HL-60/S4 (cell line): ENCODE data around the gene JMJD8.

ENCODE experiments used
- in situ Hi-C: fragments of 300-500 bp; cut with MboI; formaldehyde crosslinking; loops from 2 replicates; pipeline ENCODE4 v1.14.3; 2022; ENCODE audit warnings: low sequenced_read_pairs

Gene JMJD8

DNA sequence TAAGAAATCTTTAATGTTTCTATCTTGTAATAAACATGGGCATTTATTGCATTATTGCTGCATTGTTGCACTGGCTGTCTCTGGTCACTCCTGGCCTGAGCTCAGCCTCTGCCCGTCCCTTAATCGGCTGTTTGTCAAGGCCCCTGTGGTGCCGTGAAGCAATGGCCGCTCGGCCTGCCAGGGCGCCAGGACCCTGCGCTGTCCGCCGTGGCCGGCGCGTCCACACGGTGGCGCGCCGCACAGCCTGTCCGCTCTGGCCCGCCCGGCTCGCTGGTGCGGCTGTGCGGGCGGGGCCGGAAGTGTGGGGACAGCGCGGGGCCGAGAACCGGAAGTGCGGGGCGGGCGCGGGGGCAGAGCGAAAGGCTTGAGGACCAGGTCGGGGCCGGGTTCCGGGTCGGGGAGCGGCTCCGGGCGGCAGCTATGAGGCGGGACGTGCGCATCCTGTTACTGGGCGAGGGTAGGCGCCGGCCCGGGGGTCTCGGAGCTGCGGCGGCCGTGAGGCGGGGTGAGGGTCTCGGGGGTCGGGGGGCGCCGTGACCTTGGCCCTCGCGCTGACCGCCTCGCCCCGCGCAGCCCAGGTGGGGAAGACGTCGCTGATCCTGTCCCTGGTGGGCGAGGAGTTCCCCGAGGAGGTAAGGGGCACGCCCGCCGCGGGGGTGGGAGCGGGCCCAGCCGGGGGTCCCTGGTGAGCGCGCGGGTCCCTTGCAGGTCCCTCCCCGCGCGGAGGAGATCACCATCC lies 16.2 kb downstream of the JMJD8 start, which contains the start of gene RHOT2:
RHOT2 (plus strand) TSS at position 353 of the 739 bp plus-strand sequence; CDS start at position 421, 68 bp downstream.
- in situ Hi-C loops = loop anchor here (10.0 kb wide), 1 partner anchor 273 kb away; the partner anchor contains the start of gene NME4

DNA sequence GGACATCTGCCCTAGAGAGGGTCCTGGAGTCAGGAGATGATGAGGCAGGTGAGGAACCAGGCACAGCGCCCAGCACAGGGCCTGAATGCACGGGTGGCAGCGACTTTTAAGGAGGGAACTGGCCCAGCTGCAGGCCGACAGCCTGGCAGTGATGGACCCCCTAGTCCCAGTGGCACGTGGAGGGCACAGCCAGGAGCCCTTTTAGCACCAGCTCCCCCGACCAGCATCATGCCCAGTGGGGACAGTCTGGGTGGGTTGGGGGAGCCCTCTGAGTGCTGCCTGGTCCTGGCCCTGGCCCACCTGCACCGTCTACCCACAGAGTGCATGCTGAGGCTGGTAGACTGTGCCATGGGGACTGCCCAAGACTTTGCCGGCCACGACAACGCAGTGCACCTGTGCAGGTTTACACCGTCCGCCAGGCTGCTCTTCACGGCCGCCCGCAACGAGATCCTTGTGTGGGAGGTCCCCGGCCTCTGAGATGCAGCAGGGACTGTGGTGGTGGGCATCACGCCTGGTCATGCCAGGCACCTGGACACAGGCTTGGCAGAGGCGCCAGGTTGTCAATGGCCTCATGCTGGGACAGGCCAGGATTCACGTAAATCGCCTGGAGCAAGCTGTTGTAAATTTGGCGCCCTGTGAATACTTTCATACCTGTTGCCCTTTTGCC lies 16.9 kb downstream of the JMJD8 start:
- in situ Hi-C loops = loop anchor here (10.0 kb wide), 1 partner anchor 272 kb away; the partner anchor contains the start of gene NME4

DNA sequence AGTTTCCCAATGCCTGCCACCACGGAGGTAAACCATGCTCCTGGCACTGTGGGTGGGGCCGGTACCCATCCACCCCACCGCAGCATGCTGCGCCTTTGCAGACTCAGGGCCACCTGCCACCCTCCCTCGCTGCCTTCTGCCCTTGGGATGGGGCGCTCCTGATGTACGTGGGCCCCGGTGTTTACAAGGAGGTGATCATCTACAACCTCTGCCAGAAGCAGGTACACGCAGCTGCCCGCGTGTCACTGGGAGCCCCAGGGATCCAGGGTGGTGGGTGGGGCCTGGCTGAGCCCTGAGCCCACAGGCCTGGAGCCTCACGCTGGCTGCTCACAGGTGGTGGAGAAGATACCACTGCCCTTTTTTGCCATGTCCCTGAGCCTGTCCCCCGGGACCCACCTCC lies 17.6 kb downstream of the JMJD8 start:
- in situ Hi-C loops = loop anchor here (10.0 kb wide), 1 partner anchor 272 kb away; the partner anchor contains the start of gene NME4

DNA sequence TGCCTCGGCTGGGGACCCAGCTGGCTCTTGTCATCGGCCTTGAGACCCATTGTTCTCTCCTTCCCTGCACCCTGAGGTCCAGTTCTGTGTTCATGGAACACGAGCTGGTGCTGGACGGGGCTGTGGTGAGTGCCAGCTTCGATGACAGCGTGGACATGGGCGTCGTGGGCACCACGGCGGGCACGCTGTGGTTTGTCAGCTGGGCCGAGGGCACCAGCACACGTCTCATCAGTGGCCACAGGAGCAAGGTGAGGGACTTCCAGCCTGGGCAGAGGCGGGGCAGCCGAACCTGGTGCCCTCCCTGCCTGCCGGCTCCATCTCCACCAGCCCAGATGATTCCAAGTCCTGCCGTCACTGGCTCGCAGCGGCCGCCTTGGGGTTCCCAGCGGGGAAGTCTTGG lies 21.5 kb downstream of the JMJD8 start:
- in situ Hi-C loops = loop anchor here (10.0 kb wide), 1 partner anchor 268 kb away; the partner anchor contains the start of gene NME4

DNA sequence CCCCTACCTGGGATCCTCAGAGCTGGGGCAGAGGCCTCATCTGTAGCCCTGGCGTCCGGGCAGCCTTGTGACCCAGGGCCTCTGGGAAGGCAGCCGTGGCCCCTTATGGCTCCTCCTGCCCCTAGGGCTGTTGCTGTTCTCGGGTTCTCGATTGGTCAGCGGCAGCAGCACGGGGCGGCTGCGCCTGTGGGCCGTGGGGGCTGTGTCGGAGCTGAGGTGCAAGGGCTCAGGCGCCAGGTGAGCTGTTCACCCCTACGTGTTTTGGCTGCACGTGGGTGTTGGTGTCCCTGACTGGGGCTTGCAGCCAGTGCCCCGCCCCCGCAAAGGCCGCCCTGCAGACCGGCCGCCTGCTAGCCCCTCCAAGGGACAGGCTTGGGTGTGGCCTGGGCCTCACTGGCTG lies 22.0 kb downstream of the JMJD8 start:
- in situ Hi-C loops = loop anchor here (10.0 kb wide), 1 partner anchor 267 kb away; the partner anchor contains the start of gene NME4

DNA sequence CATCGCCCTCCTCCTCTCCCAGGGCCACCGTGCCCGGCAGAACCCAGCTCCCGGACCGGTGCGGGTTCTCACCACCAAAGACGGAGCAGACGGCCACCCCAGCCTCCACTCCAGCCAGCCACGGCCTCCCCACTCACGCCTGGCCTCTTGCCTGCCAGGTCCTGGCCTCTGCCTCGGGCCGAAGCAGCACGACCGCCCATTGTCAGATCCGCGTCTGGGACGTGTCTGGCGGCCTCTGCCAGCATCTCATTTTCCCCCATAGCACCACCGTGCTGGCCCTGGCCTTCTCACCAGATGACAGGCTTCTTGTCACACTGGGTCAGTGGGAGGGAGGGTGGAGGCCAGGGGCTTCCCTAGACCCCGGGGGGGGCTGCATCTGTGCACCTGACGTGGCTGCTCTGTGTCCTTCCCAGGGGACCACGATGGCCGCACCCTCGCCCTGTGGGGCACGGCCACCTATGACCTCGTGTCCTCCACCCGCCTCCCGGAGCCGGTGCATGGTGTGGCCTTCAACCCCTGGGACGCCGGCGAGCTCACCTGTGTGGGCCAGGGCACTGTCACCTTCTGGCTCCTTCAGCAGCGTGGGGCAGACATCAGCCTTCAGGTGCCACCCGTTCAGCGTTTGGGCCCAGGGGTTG lies 22.8 kb downstream of the JMJD8 start:
- in situ Hi-C loops = loop anchor here (10.0 kb wide), 1 partner anchor 267 kb away; the partner anchor contains the start of gene NME4

DNA sequence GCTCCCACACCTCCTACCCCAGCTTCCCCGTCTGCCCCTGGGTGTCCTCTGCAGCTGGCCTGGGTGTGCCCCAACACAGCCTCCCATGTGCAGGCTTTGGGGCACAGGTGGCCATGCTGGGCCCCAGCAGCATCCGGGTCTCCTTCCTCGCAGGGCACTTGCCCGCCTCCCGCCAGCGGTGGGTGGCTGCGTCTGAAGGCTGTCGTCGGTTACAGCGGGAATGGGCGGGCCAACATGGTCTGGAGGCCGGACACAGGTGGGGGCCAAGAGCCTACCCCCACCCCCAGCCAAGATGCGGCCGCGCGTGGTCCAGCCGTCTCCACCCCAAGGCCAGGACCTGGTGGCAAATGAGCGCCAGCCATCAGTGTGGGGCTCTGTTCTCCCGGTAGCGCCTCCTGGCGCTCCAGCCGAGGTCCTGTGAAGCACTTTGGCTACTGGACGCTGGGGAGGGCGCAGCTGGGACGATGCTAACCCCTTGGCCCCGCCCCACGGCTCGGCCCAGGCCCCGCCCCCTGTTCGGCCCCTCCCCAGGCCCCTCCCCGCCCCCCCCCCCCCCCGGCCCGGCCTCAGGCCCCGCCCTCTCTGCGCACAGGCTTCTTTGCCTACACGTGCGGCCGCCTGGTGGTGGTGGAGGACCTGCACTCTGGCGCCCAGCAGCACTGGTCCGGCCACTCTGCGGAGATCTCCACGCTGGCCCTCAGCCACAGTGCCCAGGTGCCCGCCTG lies 23.5 kb downstream of the JMJD8 start:
- in situ Hi-C loops = loop anchor here (10.0 kb wide), 1 partner anchor 266 kb away; the partner anchor contains the start of gene NME4

DNA sequence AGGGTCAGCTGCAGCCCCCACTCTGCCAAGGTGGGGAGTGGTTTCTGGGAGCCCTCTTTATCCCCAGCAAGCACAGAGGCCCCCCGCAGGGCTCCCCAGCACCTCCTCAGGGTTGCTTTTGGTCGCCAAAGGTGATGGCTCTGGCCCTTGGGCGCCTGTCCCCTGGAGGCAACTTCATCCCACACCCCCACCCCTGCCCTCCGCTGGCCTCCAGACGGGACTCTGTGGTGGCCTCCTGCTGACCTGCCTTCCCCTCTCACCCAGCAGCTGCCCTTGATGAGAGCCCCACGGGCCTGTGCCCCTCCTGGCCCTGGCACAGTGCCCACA lies 24.0 kb downstream of the JMJD8 start:
- in situ Hi-C loops = loop anchor here (10.0 kb wide), 1 partner anchor 265 kb away; the partner anchor contains the start of gene NME4

DNA sequence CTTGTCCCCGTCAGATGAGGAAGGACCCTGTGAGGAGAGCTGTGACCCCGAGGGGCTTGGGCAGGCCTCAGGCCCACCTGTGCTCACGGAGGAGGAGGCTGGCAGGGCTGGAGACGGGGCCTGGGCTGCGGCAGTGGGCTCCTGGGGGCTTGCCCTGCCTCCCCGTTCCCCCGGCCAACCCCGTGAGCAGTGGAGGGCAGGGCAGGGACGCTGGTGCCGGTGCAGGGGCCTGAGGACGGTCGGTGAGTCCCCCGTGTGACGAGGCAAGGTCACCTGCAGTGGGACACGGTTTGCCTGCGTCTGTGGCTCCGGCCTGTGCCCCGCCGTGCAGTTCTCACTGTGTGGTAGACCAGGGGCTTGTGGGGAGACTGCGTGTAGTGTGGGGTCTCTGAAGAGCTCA lies 24.5 kb downstream of the JMJD8 start:
- in situ Hi-C loops = loop anchor here (10.0 kb wide), 1 partner anchor 265 kb away; the partner anchor contains the start of gene NME4

DNA sequence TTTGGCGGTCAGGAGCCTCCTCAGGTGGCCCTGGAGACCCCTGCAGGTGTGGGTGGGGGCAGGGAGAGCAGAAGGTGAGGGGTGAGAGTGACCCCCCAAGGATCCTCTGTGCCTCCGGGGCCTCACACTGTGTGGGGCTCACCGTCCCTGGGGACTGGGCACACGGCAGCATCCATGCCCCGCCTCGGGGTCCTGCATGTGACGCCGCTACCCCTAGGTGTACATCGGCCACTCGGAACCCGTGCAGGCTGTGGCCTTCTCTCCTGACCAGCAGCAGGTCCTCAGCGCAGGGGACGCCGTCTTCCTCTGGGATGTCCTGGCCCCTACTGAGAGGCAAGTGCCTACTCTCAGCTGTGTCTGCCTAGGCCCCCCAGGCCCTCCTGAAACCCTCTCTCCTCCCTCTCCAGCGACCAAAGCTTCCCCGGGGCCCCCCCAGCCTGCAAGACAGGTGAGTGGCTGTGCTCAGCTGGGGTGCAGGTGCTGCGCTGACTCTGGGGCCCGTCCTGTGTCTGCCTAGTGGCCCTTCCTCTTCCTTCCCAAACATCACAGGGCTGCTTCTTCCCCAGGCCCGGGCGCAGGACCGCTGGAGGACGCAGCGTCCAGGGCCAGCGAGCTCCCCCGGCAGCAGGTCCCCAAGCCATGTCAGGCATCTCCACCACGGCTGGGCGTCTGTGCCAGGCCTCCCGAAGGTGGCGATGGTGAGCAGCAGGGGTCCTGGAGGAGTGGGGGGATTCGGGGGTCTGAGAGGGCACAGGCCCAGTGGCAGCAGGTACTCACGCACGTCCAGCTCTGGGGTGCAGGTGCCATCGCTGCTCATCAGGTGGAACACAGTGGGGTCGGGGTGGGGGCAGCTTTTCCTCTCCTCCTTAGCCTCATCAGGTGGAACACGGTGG lies 25.2 kb downstream of the JMJD8 start:
- in situ Hi-C loops = no loop called here

DNA sequence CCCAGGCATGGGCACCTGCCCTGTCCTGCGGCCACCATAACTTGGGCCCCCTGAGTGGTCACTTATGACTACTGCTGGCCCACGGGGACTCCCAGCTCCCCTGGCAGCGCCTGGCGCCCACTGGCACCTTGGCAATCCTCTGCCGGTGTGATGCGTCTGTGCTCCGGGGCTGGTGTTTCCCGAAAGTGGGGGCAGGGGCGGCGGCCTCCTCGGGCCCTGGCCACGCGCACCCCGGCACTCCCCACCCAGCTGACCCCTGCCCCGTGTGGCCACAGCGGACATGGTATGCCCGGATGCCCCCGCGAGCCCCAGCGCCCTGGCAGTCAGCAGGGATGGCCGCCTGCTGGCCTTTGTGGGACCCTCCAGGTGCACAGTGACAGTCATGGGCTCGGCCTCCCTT lies 26.6 kb downstream of the JMJD8 start:
- in situ Hi-C loops = no loop called here

DNA sequence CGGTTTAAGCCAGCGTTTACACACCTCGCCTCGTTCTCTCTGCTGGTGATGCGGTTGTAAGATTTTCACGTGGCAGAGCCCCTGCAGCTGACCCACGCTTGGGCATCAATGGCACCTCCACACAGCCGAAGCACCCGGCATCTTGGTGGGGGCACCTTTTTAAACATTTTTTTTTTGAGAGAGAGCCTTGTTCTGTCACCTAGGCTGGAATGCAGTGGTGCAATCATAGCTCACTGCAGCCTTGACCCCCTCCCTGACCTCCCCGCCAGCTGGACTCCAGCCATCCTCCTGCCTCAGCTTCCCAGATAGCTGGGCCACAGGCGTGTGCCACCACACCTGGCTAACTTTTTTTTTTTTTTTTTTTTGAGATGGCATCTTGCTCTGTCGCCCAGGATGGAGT lies 30.1 kb downstream of the JMJD8 start:
- in situ Hi-C loops = no loop called here

DNA sequence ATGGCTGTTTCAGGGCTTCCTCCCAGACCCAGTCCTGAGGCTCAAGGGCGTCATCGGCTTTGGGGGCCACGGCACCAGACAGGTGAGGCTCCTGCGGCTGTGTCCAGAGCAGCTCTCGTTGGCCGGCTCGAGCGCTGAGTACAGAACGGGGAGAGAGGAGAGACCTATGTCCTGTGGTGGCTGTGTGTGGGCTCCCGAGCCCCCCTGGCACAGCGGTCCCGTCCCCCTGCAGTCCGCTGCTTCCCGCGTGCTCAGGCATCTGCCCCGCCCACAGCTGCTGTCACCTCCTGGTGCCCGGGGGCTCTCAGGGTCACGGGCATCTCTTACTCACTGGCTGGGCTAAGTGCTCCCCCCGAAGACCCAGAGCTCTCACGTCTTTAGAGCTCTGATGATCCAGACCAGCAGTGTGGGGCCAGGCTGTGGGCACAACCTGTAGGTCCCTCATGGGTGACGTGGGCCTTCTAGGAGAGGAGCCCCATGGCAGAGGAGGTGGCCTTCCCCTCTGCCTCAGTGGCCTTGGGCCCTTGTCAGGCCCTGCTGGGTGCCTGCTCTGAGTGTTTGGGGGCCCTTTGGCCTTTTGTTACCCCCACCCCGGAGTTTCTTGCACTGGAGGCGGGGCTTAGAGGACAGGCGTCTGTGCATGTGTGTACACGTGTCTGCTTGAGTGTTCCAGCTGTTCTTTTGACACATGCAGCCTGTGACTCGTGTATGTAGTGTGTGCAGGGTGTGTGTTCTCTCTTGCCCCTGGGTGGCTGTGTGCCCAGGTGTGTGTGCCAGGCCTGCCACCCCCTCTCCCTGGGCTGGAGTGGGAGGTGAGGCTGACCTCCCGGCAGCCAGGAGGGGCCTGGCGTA lies 31.5 kb downstream of the JMJD8 start:
- in situ Hi-C loops = no loop called here

DNA sequence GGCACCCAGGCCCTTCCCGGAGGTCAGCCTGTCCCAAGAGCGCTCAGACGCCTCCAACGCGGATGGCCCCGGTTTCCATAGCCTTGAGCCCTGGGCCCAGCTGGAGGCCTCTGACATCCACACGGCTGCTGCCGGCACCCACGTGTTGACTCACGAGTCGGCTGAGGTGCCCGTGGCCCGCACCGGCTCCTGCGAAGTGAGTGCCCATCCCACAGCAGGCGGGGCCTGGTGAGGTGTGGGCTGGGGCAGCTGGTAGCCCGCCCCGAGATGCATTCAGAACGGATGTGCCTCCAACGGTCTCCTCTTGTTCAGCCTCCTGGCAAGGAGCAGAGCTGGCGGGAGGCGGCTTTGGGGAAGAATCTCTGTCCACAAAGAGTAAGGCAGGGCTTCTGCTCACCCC lies 32.3 kb downstream of the JMJD8 start:
- in situ Hi-C loops = no loop called here

DNA sequence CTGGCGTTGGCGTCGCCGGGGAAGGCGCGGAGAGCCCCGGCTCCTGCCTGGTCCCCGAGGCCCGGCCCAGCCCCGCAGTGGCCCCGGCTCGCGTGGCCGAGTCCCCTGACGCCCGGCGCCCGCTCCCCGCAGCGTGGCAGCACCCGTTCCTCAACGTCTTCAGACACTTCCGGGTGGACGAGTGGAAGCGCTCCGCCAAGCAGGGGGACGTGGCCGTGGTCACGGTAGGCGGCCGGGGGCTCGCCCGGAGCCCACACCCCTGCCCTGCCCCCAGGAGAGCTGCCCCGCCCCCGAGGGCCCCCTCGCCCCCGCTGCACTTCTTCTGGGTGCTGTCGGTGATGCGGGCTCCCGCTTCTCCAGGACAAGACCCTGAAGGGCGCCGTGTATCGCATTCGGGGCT lies 34.5 kb downstream of the JMJD8 start:
- in situ Hi-C loops = no loop called here

DNA sequence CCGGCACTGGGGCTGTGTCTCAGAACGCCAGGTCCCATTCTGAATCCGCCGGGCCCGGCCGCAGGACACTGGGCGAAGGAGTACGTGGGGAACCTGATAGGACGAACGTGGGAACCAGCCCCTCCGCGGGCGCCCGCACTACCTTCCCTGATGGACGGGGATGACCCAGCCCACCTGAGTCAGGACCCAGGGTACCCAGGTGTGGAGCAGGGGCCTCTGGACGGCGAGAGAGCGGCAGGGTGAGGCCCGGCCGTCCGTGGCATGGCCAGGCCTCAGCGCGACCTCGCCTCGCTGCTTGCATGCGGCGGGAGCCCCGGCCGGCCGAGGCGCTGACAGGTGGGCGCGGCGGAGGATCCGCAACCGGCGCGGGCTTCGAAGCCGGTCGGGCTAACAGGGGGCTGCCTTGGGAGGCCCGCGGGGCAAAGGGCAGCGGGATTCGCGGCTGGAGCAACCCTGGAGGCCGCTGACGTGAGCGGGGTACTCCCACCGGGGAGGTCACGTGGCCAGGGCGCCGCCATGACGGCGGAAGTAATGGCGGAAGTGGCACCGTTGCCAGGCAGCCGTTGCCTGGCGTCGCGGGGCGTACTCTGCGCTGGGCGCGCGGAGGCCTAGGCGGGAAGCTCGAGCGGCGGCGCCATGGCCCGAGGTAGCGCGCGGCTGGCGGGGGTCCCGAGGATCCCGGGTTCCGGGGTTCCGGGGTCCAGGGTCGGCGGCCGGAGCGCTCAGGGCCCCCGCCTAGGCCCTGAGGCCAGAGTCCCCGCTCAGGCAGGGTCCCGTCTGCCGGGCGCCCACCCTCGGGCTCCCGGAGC lies 35.1 kb downstream of the JMJD8 start, which contains the start of gene WDR90:
WDR90 (plus strand) TSS at position 585 of the 809 bp plus-strand sequence; CDS start at position 637, 52 bp downstream.
- in situ Hi-C loops = no loop called here

DNA sequence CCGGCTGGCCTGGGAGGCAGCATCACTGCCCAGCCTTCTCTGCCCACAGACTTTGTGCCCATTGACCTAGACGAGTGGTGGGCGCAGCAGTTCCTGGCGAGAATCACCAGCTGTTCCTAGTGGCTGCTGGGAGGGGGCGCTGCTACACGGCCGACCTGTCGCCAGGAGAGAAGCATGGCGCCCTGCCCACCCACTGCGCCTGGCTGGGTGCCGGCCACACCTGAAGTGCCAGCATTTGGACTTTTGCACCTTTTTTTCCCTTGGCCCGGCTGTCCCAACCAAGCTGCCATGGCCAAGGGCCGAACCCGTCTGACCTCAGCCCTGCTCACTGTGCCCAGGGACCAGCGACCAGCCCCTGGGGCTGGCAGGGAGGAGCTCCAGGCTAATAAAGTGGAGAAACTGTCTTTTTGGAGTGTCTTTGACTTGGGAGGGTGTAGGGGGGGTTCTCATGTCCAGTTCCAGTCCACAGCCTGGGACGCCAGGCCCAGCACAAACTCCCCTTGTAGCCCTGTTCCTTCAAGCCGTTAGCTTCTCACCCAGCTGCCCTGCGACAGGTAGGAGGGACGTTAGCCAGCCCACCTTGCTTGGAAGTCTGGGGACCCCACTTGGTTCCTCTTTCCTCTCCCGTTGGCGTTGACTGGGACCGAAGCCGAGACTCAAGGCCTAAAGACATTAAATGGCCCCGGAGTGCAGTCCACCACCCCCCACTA lies 35.9 kb downstream of the JMJD8 start:
- in situ Hi-C loops = no loop called here
